8988T (cell line): ENCODE results near the gene CNNM4.

Experiments
- DNase-seq: peaks from one replicate; pipeline ENCODE4 v3.0.0; 2011

Gene CNNM4

DNA sequence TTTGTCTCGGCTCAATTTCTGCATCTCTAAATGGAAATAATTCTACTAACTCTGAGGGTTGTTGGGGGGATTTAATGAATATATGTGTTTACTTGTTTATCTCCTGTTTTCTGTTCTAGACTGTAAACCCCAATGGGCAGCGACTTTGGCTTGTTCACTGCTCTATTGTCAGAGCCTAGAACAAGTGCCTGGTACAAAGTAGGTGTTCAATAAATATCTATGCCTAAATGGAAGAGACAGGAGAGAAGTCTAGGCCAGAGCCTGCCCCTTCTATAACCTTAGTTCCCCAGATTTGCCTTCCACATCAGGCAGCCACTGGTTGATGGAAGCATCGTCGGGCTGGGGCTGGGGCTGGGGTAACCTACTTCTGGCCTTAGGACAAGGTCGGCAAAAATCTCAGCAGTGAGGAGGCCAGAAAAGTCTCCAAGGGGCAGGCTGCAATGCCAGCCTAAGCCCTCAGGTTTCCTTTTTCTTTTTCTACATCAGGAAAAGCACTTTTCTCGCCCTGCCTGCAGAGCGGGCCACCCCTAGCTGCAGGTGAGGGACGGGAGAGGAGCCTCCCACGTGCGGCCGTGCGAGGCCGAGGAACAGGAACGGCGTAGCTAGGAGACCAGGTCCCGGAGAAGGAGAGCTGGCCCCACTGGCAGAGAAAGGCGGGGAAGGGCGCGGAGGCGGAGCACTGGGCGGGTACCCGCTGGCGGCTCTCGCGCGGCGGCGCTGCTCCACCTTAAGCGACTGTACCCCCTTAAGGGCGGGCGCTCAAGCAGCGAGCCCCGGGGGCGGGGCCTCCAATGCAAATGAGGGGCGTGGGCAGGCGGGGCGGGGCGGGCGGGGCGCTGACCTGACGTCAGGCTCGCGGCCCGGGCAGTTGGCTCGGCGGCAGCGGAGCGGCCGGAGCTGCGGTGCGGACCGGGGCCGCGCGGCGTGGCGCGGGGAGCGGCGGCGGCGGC, at the start of gene CNNM4:
TSS of gene CNNM4 (plus strand) at position 867 of the 950 bp plus-strand sequence. CDS start 98 bp downstream, outside the sequence.
- DNase-seq, result peak; percentile 96

DNA sequence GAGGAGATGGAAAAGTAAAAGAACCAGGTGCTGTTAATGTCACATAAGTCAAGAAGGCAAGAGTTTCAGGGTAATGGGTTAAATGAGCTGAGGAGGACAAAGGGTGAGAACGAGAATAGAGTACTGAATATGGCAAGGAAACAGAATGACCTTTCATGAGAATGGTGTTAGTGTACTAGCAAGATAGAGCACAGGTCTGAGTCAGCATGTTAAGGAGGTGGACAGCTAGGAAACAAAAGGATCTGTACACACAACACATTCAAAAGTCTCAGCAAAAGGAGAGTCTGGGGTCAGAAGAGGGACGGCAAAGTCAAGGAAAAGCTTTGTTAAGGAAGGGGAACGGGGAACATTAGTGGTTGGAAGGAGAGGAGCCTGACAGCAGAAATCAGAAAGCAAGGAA, 49.7 kb upstream of the CNNM4 start:
- no peak for DNase-seq

DNA sequence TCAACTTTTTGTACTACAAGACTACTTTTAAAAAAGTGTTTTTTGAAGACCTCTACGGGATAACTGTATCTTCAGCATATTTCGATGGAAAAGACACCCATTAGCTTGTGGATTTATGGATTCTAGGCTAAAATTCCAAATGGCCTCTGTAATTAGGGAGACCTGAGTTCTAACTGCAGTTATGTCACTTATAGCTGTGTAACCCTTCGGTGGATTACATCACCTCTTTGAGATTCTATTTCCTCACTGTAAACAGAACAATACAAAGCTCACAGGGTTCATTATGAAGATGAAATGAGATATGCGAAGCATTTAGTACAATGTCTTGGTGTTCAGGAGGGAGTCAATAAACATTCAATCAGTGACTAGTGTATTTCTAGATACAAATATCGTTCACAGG, 45.0 kb upstream of the CNNM4 start:
- DNase-seq, result no peak

DNA sequence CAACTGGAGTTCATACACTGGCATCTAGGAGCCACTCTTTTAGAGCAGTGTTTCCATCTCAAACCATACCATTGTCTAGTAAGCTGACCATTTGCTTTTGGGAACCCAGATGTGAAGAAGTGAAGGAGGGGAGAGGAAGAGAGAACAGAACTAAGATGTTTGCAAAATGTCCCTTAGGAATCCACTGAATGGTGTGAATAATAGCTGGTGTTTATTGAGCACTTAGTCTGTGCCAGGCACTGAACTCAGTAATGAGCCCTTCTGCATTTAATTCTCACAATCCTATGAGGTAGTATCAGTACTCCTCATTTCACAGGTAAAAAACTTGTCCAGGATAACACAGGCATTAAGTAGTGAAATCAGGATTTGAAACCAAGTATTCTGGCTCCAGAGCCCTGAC, 44.3 kb upstream of the CNNM4 start:
- no peak for DNase-seq

DNA sequence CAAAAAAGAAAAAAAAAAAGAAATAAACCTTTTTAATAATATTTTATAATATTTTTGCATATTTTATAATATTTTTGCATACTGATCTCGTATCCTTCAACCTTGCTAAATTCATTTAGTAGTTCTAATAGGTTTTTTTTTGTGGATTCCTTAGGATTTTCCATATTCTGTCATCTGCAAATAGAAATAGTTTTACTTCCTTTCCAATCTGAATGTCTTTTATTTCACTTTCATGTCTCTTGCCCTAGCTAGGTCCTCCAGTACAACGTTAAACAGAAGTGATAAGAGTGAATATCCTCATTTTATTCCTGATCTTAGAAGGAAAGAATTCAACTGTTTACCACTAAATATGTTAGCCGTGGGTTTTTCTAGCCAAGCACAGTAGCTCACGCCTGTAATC, 34.6 kb upstream of the CNNM4 start:
- DNase-seq, result no peak

DNA sequence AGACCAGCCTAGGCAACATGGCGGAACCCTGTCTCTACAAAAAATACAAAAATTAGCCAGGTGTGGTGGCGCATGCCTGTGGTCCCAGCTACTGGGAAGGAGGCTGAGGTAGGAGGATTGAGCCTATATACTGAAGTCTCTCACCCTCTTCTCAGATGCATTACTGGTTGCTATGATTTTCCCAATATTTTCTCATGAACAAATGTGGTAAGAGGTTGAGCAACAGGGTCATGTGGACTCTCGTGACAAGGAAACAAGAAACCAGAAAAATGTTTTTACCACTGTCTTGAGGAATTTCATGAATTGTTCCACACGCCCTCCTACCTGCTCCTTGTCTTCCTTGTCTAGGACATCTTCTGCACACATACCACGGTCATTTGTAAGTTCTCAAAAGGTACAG, 33.3 kb upstream of the CNNM4 start:
- no peak for DNase-seq

DNA sequence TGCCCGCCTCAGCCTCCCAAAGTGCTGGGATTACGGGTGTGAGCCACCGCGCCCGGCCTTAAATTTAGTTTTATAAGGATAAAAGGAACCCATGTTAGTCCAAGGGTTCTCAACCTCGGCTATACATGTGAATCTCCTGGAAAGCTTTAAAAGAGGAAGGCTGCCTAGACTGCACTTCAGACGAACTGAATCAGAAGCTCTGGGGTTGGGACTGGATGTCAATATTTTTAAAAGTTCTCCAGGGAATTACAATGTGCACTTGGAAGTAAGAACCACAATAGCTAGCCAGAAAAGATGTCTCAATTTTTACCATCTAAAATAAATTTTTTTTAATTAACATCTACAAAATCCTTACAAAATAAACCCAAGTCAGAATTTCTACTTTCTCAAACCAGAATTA, 31.0 kb upstream of the CNNM4 start:
- no peak for DNase-seq

DNA sequence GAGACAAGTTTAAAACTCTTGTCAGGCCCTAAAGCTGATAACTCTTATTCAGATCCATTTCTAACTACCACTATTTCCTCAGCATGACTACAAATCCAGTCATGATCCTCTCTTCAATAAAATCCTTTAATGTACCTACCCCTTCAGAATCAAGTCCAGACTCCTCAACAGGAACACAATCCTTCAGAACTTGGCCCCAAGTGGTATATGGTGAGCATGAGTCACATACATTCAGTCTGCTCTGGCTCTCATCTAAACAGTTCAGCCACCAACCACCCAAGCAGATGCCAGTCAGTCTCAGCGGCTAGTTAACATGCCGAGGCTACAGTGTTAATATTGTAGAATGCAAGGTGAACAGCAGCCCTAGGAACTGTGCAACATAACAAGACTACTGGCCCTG, 30.5 kb upstream of the CNNM4 start:
- no peak for DNase-seq

DNA sequence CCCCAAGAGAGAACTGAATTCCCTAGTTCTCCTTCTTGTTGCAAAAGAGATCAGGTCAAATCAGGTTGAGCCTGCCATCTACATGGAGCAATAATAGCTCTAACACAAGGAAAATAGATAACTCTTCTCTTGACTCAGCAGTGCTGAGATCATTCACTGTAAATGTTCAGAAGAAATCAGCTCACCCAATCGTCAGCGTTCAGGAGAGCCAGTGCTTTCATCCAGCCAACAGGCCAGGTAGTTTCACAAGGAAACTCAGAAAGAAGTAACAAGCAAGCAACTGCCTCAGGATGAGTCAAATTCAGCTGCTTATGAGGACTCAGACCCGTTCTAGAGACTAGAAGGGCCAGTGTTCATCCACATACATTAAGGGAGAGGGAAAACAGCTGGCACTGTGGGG, 26.8 kb upstream of the CNNM4 start:
- DNase-seq, result no peak

DNA sequence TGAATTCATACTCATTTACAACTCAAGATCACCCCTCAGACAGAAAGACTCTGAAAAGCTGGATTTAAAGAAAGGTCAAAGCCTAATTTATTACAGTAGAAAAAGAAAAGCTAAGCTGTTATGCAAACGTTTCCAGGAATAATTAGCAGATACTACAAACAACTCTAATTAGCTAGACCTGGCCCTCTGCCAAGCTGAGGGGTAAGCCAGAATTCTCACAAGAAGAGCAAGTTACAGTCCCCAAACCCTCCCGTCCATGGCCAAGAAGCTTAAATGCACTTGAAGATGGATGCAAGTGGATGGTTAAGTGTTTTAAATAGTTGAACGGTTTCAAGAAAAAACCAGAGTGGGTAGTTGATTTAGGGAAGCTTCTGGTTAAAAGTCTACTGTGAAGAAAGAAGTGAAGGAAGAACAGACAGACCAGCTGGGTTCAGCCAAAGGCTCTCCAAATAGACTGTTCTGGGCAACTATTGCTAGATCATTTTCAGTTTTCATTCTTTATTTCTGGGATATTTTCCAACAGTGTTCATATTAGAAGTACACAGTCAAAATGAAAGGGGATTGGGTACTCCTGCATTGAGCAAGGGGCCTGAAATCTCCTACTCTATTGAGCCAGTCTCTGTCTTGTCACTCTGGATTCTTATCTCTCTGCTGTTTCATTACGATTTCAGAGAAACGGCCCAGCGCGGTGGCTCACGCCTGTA, 25.7 kb upstream of the CNNM4 start:
- DNase-seq, result no peak

DNA sequence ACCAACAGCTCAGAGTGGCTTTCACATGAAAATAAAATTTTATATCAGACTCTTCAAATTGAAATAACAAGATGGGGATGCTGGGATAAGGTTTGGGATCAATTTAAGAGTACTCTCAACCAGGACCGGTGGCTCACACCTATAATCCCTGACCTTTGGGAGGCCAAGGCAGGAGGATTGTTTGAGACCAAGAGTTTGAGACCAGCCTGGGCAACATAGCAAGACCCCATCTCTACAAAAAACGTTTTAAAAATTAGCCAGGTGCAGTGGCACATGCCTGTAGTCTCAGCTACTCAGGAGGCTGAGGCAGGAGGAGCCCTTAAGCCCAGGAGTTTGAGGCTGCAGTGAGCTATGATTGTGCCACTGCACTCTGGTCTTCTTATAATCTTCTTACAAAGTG, 23.5 kb upstream of the CNNM4 start:
- DNase-seq, result no peak

DNA sequence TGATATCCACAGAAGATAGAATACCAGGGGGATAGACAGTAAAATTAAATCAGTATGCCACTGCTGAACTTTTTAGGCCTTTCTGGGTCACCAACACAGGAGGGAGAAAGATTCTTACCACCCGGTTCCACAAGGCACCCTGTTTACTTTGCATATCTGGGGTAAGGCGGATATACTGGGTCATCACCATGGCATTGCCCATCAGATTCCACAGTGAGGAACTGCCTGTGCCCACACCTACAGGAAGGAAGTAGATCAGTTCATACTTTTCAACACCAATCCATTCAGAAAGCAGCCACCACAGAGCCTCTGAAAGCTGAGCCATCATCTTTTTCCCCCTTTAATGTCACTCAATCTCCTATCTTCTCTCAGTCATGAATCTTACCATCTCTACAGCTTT, 22.9 kb upstream of the CNNM4 start:
- DNase-seq, result no peak

DNA sequence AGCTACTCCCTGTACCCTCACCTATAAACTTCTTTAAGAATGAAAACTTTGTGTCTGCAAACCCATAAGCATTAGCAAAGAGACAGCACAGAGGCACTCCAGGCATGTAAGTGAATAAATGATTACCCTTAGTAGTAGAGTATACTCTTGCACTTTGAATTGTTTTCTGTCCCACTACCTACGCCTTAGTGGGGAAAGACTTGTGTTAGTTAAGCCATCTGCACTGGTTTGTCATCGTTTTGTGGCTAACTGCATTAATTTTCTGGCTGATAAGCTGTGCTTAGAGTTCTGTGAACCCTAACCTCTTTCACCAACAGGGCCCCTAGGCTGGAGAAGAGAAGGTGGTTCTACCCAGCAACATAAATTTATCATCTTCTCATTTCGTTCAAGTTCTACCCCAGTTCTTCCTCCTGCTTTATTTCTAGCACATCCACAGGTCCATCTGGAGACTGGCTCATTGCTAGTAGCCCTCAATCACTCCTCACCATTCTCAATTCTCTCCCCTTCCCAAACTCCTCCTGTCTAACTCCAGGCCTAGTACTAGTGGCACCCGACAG, 21.5 kb upstream of the CNNM4 start:
- DNase-seq, result no peak

DNA sequence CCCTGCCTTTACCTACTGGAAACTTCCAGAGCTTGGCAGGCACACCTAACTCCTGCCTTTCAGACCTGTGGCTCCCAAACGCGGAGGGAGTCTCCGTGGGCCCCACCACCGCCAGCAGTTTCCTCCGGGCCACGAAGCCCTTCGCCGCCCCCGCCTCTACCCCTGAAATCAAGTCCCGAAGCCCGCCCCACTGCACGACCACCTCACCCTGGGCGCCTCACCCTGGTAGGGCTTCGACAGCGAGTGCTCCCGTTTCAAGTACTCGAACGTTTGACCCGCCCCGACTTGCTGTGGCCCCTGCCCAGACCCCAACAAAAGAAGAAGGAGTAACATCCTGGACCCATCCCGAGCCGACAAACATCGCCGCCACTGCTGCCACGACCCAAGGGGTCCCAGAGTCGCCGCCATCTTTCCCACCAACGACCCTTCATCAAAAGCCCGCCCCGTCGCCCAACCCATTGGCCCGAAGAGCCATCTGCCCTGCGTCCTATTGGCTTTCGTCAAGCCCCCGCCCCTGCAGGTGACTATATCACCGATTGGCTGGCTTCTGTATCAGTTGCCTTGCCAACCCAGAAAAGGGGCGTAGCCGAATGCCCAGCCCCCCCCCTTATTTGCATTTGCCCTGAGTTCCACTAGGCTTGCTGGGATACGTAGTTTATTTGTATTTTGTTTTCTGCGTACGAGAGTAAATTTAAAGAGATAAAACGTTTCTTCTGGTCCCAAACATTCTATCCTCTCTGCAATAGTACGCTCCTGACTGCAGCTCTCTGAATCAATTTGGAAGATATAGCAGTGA, 20.9 kb upstream of the CNNM4 start, which contains the start of gene LMAN2L:
TSS of gene LMAN2L (minus strand) at position 432 of the 796 bp plus-strand sequence. CDS start at position 408, 24 bp downstream.
- DNase-seq, result peak; percentile 60

DNA sequence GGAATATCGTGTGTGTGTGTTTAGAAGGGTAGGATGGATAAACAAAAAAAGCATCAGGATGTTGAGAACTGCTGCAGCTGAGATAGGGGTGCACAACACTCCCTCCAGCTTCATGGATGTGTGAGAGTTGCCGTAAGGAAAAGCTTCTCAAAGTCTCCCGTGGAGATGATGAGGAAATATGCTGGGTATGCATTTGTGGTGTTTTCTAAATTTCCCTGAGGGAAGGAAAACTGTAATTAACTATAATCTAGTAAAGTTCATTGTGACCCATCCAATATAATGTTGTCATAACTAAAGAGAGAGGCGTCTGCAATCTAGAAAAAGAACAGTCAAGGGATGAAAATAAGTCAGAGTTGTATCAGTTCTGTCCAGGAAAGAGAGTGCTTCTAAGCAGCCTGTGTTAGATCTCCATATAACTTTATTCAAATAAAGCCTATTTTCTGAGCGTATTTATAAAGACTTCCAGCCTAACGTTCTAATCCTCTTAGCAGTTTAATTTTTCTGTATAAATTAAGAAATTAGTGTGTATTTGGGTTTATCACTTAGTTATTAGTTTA, 13.6 kb upstream of the CNNM4 start:
- DNase-seq, result no peak

DNA sequence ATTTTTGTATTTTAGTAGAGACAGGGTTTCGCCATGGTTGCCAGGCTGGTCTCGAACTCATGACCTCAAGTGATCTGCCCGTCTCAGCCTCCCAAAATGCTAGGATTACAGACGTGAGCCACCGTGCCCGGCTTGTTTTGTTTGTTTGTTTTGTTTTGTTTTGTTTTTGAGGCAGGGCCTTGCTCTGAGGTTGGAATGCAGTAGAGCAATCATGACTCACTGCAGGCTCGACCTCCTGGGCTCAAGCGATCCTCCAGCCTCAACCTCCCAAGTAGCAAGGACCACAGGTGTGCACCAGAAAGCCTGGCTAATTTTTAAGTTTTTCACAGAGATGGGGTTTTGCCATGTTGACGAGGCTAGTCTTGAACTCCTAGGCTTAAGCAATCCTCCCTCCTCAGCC, 8.9 kb upstream of the CNNM4 start:
- DNase-seq, result no peak

DNA sequence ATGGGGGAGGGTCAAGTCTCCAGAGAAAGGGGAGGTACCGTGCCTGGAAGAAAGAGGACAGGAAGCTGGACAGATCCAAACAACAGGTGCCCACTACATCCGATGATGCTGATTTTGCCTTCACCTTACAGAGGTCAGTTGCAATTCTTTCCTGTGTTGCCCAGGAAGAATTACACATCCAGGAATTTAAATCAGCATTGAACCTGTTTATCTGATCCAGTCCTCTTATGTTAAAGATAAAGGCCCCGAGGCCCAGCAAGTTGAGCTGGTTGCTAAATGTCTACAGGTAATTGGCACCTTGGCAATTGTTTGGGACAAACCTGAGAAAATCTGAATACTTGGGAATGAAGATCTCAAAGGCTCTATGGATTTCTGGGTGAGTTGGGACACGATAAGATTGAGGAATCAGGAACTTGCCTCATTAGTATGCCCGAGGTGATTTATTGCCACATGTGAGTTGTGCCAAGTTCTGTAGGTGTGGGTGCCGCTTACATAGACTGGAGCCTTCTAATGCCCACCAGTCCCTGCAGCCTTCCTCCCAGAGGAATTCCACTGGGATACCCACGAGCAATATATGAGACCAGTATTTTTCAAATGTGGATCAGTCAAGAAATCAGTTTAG, 6.9 kb upstream of the CNNM4 start:
- no peak for DNase-seq

DNA sequence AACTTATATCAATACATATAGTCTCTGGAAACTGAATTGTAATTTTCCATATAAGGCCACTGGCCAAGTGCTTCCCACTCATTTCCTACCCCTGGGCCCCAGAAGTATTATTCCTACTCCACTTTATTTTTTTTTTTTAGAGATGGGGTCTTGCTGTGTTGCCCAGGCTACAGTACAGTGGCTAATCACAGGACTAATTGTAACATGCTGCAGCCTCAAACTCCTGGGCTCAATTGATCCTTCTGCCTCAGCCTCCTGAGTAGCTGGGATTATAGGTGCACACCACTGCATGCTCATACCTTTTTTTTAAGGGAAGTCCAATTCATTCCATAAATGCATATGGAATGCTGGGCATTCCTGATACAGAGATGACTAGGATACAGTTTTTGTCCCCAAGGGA, 6.4 kb upstream of the CNNM4 start:
- no peak for DNase-seq

DNA sequence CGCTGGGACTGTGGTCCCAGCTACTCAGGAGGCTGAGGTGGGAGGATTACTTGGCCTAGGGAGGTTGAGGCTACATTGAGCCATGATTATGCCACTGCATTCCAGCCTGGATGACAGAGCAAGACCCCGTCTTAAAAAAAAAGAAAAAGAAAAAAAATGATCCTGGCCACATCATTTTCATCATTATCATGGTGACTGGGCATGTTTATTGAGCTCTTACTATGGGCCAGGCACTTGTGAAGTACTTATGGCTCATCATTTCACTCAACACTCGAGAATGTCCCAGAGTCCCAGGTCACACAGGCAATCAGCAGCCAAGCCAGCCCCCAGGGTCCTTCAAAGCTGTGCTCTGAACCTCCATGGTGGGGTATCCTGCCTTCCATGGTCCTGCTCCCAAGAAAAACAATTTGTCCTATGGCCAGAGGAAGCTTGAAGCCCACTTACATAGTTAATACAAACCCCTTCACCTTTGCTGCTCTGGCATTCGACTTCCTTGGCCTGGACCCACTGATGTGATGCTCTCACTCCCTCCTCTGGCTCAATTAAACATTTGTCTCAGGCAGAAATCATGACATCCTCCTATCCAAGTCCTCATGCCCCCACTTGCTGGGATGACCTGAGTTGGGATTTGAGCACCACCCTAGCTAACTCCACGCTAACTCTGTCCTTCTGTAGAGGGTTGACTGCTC, 3.8 kb upstream of the CNNM4 start:
- peak; percentile 60 for DNase-seq

DNA sequence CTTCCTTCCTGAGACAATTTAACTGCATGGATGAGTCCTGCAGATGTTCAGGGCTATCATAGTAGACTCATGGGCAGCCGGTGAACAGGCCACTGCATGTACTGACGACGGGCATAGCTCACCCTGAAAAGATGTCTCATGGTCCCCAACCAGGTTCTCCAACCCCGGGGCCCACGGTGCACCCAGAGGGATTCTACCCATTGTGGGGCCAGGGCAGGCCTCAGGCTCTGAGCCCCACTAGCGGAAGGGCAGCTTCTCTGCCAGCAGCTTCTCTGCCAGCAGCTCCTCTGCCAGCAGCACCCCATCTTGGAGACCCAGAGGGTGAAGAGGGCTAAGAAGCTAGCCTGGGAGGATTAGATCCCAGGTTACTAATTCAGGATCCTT, 3.2 kb upstream of the CNNM4 start:
- DNase-seq, result no peak

DNA sequence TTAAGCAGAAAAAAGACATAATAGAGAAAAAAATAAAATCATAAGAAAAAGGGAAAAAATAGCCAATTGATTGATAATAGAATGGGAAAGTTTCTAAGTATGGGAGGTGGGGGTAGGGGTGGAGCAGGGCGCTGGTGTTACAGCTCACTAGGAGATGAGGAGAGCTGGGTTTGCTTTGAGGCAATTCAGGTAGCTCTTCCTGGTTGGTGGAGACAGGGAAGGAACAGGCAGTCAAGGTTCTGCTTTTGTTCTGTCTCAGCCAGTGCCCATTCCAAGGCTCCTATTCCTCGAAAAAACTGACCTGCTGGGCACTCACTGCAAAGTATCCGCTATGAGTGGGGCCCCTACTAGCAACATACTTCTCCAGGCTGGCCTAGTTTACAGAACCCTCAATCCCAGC, 1.7 kb upstream of the CNNM4 start:
- no peak for DNase-seq

DNA sequence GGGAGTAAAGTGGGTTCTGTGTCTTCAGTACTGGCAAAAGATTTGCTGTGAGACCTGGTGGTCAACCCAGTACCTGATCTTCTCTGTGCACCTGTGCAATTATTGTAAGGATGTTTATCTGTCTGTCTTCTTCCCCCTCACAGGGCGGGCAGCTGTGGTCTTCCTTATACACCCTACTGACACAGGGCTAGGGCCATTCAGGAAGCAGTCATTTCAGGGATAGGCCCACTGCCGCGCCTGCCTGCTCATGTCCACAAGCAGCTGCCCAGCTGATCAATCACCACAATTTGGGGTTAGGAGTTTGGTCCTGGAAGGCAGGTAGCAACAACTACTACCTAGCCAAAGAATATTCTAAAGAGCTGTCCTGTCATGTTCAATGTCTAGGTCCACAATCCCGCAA, 1.2 kb upstream of the CNNM4 start:
- DNase-seq, result no peak
